WTC11 (cell line): Measurements from ENCODE around the gene CD6.

Source experiments
- NR1H2 ChIP-seq: sonication (generic); formaldehyde crosslinking; IDR thresholded peaks from 2 replicates; pipeline ENCODE4 v1.9.0; 2021; ENCODE audit warnings: mild to moderate bottlenecking, moderate library complexity, missing genetic modification reagents
- ZNF232 ChIP-seq: sonication (generic); formaldehyde crosslinking; IDR thresholded peaks from 2 replicates; pipeline ENCODE4 v1.8.0; 2022; ENCODE audit warnings: mild to moderate bottlenecking, missing genetic modification reagents
- ZNF263 ChIP-seq: sonication (generic); formaldehyde crosslinking; IDR thresholded peaks from 2 replicates; pipeline ENCODE4 v1.8.1; 2022; ENCODE audit warnings: low read depth, mild to moderate bottlenecking, moderate library complexity, missing genetic modification reagents
- TF ChIP-seq, protein P1 (sequence below): fragments of 200-600 bp; IDR thresholded peaks from 2 replicates; pipeline ENCODE4 v1.8.0; 2022; ENCODE audit warnings: antibody characterized with exemption
- TF ChIP-seq, protein P2 (sequence below): sonication (generic); formaldehyde crosslinking; conservative IDR thresholded peaks from 2 replicates; pipeline ENCODE4 v1.8.1; 2022; ENCODE audit warnings: mild to moderate bottlenecking, missing genetic modification reagents

DNA sequence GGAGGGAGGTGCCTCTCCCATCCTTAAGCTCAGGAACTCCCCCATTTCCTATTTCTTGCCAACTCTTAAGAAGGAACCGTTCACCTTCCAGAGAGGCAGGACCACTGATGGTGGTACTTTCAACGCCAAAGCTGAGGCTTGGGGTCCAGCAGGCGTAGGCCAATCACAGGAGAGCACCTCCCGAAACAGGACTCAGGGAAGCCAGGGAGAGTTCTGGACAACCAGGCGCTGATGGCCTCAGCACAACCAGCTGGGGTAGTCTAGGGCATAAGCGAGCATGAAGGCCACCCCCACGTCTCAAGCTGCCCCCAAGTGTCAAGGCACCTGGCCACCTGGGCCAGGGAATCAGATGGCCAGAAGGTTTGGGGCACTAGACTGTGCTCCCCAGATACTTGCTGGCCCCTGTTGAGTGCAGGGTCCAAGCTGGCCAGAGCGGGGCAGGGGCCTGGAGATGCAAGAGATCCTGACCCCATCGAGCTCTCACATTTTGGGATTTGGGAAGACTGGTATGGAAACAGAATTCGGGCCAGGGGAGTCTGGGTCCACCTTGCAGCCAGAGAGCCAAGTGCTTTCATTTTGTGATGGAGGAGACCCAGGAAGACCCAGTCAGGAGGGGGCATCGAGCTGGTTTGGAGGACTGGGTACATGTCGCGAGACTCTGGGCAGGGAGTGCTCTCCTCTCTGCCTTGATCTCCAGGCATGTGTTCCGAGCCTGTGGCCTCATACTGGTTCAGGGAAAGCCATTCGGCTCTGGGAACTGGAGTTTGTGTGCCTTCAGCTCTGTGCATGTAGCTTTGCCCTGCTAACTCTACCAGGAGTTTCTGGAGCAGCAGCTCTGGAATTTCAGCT, 926 bp downstream of the CD6 start:
- TF ChIP-seq, protein P1, sequence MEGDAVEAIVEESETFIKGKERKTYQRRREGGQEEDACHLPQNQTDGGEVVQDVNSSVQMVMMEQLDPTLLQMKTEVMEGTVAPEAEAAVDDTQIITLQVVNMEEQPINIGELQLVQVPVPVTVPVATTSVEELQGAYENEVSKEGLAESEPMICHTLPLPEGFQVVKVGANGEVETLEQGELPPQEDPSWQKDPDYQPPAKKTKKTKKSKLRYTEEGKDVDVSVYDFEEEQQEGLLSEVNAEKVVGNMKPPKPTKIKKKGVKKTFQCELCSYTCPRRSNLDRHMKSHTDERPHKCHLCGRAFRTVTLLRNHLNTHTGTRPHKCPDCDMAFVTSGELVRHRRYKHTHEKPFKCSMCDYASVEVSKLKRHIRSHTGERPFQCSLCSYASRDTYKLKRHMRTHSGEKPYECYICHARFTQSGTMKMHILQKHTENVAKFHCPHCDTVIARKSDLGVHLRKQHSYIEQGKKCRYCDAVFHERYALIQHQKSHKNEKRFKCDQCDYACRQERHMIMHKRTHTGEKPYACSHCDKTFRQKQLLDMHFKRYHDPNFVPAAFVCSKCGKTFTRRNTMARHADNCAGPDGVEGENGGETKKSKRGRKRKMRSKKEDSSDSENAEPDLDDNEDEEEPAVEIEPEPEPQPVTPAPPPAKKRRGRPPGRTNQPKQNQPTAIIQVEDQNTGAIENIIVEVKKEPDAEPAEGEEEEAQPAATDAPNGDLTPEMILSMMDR, result no peak
- no peak for TF ChIP-seq NR1H2
- no peak for TF ChIP-seq ZNF263 (CRISPR knock-in tag)
- no peak for TF ChIP-seq ZNF232
- TF ChIP-seq, protein P2, sequence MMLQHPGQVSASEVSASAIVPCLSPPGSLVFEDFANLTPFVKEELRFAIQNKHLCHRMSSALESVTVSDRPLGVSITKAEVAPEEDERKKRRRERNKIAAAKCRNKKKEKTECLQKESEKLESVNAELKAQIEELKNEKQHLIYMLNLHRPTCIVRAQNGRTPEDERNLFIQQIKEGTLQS (CRISPR knock-in tag), result no peak
